SK-N-MC (cell line): Measurements from ENCODE around the gene SIL1.

ENCODE experiments used
- EZH2 ChIP-seq: fragments of 200-600 bp; sonication (generic); IDR thresholded peaks from one replicate; pipeline ENCODE4 v1.6.1; 2017; ENCODE audit warnings: antibody characterized with exemption
- FOXP2 ChIP-seq: optimal IDR thresholded peaks from 2 replicates; pipeline ENCODE3; 2011; ENCODE audit warnings: mild to moderate bottlenecking, moderate library complexity; ENCODE audit not compliant: insufficient read depth; ENCODE audit errors: extremely low read length, control extremely low read depth
- POLR2AphosphoS5 ChIP-seq: IDR thresholded peaks from 2 replicates; pipeline ENCODE4 v1.6.1; 2012; ENCODE audit warnings: mild to moderate bottlenecking, low read depth, low read length, borderline replicate concordance

DNA sequence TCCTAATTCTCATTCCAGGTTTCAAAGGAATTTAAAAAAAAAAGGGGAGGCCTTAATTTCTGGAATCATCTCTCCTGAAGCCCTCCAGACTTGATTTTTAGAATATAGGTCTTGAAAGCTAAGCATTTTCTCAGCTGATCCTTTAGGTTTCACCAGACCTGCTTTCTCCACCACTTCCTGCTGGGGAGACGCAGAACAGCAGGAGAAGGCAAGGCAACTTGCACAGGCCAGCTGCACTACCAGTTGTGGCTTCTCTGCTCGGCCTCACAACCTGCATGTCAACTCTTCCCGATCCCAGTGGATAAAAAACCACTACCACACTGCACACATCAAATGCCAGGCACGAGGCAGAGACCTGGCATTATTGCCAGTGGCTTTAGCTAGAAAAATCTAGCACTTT is 119.8 kb downstream of the SIL1 start:
- no peak for TF ChIP-seq EZH2
- no peak for TF ChIP-seq POLR2AphosphoS5
- TF ChIP-seq FOXP2 = no peak
